ENCODE measurements around the gene ZBTB20.

ZBTB20 gene

DNA sequence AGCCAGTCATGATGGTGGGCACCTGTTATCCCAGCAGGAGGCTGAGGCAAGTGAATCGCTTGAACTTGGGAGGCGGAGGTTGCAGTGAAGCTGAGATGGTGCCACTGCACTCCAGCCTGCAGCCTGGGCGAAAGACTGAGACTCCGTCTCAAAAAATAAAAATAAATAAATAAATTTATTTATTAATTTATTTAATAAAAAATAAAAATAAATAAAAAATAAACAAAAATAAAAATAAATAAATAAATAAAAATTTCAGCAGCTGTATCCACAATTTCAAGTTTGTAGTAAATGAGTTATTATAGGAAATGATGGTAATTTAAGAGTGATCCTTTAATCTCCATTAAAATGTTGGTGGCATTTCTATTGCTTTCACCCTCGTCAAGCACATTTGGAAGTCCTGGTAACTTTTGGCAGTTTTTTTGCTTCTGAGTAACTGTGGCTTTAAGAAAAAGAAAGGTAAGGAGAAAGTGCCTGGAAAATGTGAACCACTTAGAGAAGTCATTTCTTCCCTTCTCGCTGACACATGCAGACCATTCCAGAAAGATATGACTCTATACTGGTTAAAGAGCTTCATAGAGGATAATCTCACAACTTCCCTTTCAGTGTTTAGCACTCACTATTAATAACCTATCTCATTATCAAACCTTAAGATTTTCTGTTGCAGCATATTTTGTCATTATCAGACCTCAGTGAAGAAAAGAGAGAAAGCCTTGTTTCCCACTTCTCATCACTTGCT is 556.6 kb downstream of the ZBTB20 start:
- no peak for DNase-seq (ENCODE audit: low read depth in 2 of 3, low spot score in 1 of 3)

DNA sequence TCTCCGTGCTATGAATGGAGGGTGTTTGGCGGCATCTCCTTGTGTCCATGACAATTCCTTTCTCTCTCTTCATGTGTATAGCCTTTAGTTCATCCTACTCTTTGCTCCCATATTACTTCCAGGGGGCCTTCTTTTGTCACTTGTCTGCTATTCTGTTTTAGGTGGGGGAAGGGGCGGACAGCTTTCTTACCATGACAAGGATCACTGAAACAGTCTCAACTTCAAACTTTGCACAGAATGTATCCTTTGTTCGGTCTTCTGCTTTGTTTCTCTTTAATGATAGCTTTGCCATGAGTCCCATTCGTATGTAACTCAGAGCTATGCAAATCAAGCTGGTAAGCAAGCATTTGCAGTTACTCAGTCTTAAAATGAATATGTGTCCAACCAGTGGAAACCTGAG is 559.1 kb downstream of the ZBTB20 start:
- DNase-seq (ENCODE audit: low read depth in 2 of 3, low spot score in 1 of 3): no peak

DNA sequence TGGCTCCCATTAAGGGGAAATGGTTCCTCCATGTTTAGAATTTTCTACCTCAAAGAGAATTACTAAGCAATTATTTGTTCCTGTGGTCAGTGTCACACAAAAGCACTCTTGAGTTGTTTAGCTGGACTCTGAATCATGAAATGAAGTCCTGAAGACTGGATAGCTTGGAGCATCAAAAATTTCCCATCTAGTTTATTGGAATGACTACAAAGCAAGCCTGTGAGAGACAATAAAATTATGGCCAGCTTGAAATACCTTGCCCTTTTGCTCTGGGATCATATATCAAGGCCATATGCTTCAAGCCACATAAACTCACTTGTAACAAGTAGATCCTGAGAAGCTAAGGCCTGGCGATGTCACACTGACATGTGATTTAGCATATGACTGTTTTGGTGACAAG is 561.0 kb downstream of the ZBTB20 start:
- DNase-seq (ENCODE audit: low read depth in 2 of 3, low spot score in 1 of 3): no peak

DNA sequence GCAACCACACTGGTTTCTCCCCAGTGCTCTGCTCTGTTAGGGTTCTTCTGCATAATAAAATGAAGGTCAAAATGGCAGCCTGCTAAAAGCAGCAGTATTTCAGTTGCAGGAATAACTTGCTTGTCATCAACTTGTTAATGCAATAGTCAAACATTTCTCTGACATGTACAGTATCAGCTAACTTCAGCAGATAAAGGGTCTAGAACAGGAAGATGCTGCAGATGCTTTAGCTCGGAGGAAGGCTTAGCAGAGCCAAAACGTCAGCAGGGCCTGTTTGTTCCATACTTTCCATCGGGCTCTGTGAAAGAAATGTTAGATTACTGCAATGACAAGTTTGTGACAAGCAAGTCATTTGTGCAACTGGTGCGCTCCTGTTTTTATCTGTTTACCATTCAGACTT is 561.4 kb downstream of the ZBTB20 start:
- no peak for DNase-seq (ENCODE audit: low read depth in 2 of 3, low spot score in 1 of 3)

DNA sequence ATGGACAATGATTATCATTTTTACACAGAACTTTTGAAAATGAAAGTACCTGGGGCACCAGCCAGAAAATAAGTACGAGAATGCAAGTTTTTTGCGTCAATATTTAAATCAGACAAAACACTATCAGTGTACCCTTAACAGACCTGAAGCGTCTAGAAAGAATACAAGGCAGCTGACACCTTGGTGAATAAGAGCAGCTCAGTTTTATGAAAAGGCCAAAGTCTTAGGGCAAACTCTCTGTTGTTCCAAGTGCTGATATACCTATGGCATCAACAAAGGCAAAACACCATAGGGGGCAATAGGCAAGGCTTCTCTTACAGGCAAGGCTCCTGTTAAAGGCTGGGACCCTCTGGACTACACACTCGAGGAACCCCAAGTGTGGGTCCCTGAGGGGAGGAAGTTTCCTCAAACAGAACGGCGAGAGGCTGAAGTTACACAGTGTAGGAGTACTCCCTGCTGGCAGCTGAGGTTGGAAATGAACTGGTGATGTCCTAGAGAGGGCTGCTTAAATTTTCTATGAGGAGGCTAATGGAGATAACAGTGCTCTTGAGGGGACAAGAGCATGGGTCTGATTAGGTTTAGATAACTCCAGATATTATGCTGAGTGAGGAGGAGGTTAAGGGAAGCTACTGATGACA is 562.2 kb downstream of the ZBTB20 start:
- DNase-seq (ENCODE audit: low read depth in 2 of 3, low spot score in 1 of 3): no peak

DNA sequence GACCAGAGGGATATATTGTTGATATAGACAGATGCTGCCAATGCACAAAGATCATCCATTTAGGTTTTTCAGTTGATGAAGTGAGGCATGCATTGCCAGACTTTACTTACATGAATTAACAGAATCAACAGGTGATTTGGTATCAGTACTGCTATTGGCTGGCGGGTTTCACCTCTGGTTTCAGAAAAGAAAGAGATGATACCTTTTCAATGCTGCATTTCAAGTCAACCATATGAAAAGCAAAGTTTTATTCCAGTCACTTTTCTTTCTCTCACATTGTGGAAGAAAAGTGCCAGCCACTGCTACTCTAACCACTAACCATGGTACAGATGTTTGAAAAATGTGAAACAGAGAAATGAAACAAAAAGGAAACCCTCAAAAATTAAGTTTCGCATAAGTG is 564.2 kb downstream of the ZBTB20 start:
- no peak for DNase-seq (ENCODE audit: low read depth in 2 of 3, low spot score in 1 of 3)

DNA sequence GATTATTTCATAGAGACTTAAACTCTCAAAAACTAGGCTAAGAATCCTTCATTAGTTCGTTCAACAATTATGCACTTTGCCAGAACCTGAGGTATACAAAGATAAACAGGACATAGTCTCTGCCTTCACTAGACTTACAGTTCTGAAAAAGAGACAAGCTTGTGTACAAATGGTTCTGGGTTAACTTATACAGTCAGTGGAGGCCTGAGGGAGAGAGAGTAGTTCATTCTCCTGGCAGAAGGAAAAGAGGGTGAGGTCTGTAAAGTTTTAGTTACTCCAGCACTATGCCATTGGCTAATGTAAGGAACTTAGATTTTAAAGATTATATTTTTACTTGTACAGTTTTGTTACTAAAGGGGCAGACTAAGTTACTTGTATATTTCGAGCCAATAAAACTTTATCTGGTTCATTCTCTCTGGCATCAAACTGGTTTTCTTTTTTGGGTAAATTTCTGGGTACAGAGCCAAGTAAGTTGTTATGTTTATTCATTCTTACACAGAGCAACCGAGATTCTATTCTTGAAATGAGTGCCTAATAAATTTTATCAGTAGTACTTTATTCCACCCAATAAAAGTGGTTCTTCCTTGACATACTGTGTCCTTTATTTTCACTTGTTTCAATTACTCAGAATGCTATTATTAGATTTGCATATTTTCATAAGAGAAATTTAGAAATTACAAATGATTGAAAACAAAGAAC is 574.6 kb downstream of the ZBTB20 start:
- no peak for DNase-seq (ENCODE audit: low read depth in 2 of 3, low spot score in 1 of 3)

DNA sequence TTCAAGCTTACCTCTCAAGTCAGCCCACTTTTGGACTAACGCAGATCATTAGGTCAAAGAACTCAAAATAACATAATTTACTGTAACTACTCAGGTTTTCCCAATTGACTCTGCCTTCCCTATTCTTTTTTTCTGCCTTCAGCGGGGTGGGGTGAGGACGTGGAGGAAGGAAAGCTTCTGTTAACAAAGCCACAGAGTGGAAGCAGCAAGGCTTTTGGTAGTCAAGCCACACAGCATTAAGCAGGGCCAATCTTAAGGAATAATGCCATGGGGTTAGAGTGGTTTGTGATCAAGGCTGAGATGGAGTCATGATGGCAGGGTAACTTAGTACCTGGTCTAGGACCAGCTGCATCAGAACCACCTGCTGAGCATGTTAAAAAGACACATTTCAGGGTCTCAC is 575.7 kb downstream of the ZBTB20 start:
- DNase-seq (ENCODE audit: low read depth in 2 of 3, low spot score in 1 of 3): no peak

DNA sequence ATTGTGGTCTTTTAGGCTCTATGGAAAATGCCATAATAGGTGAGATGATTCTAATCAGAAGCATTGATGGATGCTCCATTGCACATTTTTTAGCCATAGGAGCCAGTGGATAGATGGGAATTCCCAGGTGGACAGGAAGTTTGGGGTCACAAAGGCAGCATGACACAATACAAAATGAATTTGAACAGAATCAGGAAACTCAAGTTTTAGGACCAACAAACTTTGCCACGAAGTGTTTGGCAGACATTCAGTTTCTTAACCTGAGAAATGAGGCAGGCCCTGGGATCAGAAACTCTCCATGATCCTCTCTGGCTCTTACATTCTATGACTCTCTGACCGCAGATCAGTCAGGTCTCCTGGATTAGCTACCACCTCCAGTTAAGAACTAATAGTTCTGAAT is 577.9 kb downstream of the ZBTB20 start:
- DNase-seq (ENCODE audit: low read depth in 2 of 3, low spot score in 1 of 3): no peak

DNA sequence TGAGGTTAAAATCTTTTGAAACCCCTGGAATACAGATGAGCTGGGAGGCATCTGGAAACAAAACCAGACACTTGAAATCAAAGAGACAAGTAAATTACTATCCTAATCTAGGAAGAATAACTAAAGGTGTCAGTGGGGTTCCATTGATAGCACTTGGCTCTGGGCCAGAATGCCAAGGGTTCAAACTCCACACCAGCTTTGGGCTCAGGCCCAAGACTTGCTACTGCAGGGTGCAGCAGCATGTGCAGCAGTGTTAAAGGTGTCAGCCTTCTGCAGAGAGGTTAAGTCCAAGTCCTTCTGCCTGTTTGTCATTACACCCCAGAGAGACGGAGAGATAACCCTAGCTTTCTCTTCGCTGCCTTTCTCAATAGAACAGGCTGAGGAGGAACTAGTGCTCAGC is 579.3 kb downstream of the ZBTB20 start:
- DNase-seq (ENCODE audit: low read depth in 2 of 3, low spot score in 1 of 3): no peak

DNA sequence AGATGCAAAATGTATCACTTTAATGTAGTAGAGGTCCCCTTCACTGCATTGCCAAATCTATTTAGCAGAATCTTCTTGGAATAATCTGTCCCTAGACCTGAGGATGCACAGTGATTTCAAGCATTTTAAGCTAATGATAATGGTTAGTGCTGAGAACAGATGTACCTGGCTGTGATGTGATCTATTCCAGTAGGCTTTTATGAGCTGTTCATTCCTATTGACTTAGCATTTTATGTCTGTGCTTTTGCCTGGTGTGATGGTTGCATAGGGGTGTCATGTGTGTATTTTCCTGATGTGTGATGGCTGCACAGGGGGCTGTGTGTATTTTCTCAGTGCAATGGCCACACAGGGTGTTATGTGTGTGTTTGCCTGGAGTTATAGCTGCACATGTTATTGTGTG is 580.3 kb downstream of the ZBTB20 start:
- no peak for DNase-seq (ENCODE audit: low read depth in 2 of 3, low spot score in 1 of 3)

DNA sequence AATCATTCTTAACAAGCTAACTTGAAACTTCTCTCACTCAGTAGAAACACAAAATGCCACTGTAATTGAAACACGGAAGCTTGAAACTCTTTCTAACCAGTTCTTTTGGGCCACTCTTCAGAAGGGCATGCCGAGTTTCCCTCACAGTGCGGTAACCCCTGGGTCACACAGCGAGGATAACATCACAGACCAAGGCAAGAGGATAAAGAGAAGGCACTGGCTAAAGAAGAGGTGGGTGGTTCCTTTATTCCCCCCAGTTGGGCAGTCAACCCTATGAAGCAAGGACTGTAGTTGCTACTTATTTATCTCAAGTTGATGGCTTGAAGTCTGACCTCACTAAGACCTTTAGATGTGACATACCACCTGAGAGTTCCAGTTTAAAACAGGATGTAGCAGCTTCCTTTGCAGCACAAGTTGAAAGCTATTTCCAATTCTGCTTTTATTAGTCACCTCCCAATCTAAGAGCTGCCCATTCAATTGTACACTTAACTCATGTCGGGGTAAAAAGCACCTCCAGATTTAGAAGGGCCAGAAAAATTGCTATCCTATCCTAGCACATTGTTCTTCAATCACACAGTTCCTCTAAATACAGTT is 580.8 kb downstream of the ZBTB20 start:
- no peak for DNase-seq (ENCODE audit: low read depth in 2 of 3, low spot score in 1 of 3)

DNA sequence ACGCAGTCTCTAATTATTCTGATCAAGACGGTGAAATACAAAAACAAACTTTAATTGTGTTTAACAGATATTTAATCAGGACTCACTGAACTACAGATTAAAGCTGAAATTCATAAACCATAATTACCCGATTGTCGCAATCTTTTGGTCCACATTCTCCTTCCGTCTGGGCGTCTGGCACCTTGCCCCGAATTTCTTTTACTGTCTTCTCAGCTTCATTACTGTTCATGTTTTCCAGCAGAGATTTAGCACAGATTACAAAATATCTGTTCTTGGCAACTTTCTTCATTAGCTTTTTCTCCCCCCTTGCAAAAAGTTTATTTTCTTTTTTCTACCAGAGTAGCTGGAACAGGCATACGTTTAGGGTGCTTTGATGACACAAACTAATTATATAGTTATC is 581.9 kb downstream of the ZBTB20 start:
- no peak for DNase-seq (ENCODE audit: low read depth in 2 of 3, low spot score in 1 of 3)

DNA sequence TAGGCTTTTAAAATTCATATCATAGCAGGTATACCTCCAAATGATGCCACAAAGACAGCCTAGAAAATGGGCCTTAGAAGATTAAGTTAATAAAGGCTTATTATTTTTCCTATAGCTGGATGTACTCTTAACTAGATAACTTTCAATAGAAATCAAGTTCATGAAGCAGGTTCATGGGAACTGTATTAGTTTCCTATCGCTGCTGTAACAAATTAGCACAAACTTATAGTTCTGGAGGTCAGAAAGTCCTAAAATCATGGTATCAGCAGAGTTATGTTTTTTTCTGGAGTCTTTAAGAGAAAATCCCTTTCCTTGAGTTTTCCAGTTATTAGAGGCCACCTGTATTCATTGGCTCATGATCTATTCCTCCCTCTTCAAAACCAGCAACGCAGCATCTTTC is 583.4 kb downstream of the ZBTB20 start:
- no peak for DNase-seq (ENCODE audit: low read depth in 2 of 3, low spot score in 1 of 3)

DNA sequence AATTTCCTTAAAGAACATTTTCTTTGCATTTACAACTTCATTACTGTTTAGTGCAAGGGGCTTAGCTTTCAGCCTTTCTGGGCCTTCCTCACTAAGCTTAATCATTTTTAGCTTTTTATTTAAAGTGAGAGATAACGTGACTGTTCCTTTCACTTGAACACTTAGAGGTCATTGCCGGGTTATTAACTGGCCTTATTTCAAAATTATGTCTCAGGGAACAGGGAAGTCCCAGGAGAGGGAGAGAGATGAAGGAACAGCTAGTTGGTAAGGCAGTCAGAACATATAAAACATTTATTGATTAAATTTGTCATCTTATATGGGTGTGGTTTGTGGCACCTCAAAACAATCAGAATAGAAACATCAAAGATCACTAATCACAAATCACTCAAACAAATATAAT is 584.5 kb downstream of the ZBTB20 start:
- DNase-seq (ENCODE audit: low read depth in 2 of 3, low spot score in 1 of 3): no peak

DNA sequence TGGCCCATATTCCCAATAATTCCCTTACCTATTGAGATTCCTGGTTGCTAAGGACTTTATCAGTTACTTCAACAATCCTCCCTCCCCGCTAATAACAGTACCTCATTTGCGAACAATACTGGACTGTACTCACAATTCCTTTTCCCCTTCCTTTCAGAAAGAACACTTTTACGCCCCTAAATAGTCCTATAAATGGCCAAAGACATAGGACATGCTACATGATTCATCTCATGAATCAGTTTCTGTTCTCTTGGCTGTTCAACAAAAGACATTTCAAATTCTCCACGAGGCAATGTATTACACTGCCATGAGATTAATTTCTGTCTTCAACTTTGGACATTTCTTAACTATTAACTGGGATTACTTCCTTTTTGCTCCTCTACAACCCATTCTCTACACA is 588.8 kb downstream of the ZBTB20 start:
- DNase-seq (ENCODE audit: low read depth in 2 of 3, low spot score in 1 of 3): no peak

DNA sequence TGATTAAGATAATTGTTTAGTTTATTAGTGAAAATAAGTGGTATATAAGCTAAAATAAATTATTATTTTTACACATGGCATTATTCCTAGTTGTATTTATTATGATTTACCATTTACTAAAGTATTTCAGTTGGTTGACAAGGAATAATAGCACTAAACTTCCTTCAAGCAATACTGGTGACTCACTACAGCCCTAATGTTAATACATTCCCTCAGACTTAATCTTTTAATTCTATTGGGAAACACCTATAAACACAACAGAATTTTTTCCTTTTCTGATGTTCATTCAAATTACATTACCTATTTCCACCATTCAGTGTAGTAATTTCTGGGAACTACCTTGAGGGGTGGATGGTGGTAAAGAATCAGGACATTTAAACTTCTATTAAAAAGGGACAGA is 589.3 kb downstream of the ZBTB20 start:
- DNase-seq (ENCODE audit: low read depth in 2 of 3, low spot score in 1 of 3): no peak

DNA sequence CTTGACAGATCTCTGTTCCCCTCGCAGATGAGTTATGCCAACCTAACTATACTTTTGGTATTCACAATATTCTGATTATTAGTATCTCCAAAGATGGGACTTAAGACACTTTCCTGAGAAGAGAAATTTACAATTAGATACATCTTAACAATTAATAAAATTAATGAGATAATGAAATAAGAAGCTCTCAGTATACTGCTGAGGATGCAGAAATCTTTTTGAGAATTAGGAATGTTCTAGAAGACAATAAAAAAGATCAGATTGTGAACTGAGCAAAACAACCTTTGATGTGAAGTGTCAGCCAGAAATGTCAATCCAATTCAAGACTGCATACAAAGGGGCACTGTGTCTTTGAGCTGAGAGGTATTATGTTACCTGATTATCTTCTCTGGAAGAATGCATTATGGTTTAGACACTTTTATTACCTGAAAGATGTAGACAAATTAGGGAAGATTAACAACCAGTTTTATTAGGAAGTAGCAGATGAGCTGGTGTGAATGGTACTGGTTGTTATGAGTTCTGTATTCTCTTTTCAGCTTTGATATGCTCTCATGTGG is 590.4 kb downstream of the ZBTB20 start:
- DNase-seq (ENCODE audit: low read depth in 2 of 3, low spot score in 1 of 3): no peak

DNA sequence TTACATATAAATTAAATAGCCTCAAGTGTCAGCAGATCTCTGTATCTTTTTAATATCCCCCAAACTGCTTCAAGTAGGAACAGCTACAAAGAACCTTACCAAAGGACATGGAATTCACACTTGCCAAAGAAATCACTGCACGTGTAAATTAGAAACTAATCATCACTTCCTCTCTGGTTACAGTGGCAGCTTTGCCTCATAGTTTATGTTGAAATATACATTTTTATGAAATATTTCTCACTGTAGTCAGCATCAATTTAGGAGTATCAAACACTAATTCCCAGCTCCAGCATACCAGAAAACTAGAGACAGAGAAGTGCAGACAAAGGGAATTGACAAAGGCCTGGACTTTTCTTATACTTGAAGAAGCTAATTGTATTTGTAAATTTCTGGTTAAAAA is 592.4 kb downstream of the ZBTB20 start:
- no peak for DNase-seq (ENCODE audit: low read depth in 2 of 3, low spot score in 1 of 3)

DNA sequence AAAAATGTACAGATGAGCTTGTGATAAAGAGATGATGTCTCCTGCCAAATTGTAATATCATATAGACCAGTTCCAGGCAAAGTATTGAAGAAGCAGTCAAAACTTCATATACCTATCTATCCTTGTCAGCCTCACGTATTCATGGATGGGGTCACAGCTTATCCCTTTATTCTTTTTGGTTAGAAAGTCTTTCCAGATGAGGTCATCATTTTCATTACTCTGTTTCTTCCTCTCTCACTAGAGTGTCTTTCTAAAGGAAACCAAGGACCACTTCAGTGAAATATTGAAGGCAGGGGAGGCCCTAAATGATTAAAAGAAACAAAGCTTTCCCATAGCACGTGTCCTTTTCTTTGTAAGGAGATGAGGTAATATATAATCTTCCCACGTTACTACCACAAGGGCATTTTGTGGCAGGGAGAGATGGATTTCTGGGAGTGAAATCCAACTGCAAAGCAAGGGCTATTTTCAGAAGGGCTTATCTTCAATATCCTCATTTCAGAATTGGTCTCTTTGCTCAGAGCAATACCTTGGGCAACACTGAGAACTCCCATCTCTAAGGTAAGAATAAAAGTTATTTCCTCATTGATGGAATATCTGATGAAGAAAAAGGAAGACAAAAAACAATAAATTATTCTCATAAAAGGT is 593.0 kb downstream of the ZBTB20 start:
- DNase-seq (ENCODE audit: low read depth in 2 of 3, low spot score in 1 of 3): no peak

DNA sequence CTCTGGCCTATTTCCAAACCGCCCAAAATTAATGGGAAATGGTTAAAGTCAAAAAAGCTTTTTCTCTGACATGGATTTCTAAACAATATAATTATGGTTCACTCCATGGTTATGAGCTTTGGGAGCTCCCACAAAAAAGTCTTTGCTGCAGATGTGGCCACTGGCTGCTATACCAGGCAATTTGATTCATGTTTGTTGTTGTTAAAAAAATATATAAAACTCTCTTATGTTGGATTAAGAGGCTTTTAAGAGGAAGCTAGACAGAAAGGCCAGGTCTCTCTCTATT is 594.6 kb downstream of the ZBTB20 start:
- no peak for DNase-seq (ENCODE audit: low read depth in 2 of 3, low spot score in 1 of 3)
